ENCODE results near the gene KPNA3.
"Not testable (repeated sequence)": the region's sequence is repeated elsewhere in the genome, so short reads cannot be mapped to it uniquely, and the experiment has no call there.

DNA sequence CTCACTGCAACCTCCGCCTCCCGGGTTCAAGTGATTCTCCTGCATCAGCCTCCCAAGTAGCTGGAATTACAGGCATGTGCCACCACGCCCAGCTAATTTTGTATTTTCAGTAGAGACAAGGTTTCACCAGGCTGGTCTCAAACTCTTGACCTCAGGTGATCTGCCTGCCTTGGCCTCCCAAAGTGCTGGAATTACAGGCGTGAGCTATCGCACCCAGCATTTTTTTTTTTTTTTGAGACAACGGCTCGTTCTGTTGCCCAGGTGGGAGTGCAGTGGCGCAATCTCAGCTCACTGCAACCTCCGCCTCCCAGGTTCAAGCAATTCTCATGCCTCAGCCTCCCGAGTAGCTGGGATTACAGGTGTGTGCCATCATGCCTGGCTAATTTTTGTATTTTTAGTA, 10.6 kb upstream of the KPNA3 start:
- not testable (repeated sequence) for TF ChIP-seq CTCF (conservative IDR thresholded peaks at IDR 0.05 in 1 of 2, IDR thresholded peaks at IDR 0.05 in 1 of 2; ENCODE audit: low read depth in 1 of 2, low read length in 2 of 2); EZH2 (IDR thresholded peaks at IDR 0.05; ENCODE audit: low read length, missing control alignments)
